GM18861 (cell line): ENCODE data around the gene BICDL2.

Experiments used
- ATAC-seq: cut with Tn5 transposase; IDR thresholded peaks from one replicate; pipeline ENCODE4 v1.9.1; 2021; ENCODE audit not compliant: unreplicated experiment

The BICDL2 gene

GRCh38 chr16:3049921-3050481 lies 13.3 kb upstream of the BICDL2 start:
- ATAC-seq: no peak

GRCh38 chr16:3047387-3047720 lies 10.6 kb upstream of the BICDL2 start:
- ATAC-seq: no peak

GRCh38 chr16:3046641-3047386 lies 10.1 kb upstream of the BICDL2 start:
- ATAC-seq: no peak

- ATAC-seq: no peak
Observed at GRCh38 chr16:3045758-3046640, 9.3 kb upstream of the BICDL2 start, which contains the start of gene MMP25. Gene MMP25, plus strand, starts transcription at chr16:3046561. Its CDS starts 357 bp downstream, at chr16:3046918.

GRCh38 chr16:3044708-3045107 lies 8.0 kb upstream of the BICDL2 start:
- ATAC-seq: no peak

- ATAC-seq: no peak
Observed at GRCh38 chr16:3042376-3042775, 5.6 kb upstream of the BICDL2 start.

- ATAC-seq: no peak
Observed at GRCh38 chr16:3038896-3039295, 2.2 kb upstream of the BICDL2 start.

- ATAC-seq: no peak
Observed at GRCh38 chr16:3038256-3038655, 1.5 kb upstream of the BICDL2 start.

- no peak for ATAC-seq
Observed at GRCh38 chr16:3035972-3036725, 595 bp downstream of the BICDL2 start.

GRCh38 chr16:3035289-3035971 lies 1.3 kb downstream of the BICDL2 start:
- ATAC-seq: no peak

- no peak for ATAC-seq
Observed at GRCh38 chr16:3032624-3033023, 4.1 kb downstream of the BICDL2 start.

GRCh38 chr16:3030222-3031212 lies 6.2 kb downstream of the BICDL2 start:
- no peak for ATAC-seq

- no peak for ATAC-seq
Observed at GRCh38 chr16:3029491-3030221, 7.1 kb downstream of the BICDL2 start.

- no peak for ATAC-seq
Observed at GRCh38 chr16:3028716-3029319, 7.9 kb downstream of the BICDL2 start.

- no peak for ATAC-seq
Observed at GRCh38 chr16:3027983-3028715, 8.6 kb downstream of the BICDL2 start.

GRCh38 chr16:3027489-3027795 lies 9.3 kb downstream of the BICDL2 start:
- no peak for ATAC-seq

GRCh38 chr16:3026609-3027488 lies 9.9 kb downstream of the BICDL2 start:
- no peak for ATAC-seq
